ENCODE data around the gene LYZL4.

The LYZL4 gene

DNA sequence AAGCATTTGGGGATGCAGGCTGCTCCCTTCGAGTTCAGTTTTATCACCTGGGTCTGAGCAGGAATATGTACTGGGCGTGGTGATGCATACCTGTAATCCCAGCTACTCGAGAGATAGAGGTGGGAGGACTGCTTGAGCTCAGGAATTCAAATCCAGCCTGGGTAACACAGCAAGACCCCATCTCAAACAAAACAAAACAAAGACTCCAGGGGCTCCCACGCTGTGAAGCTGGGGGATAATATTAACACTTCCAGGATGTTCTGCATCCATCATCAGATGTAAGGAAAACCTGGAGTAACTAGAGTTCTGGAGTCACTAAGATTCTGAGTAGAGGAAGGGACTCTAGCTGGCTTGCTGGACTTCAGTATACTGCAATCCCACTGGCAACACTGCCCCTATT is 40.6 kb downstream of the LYZL4 start:
- DNase-seq = no peak

DNA sequence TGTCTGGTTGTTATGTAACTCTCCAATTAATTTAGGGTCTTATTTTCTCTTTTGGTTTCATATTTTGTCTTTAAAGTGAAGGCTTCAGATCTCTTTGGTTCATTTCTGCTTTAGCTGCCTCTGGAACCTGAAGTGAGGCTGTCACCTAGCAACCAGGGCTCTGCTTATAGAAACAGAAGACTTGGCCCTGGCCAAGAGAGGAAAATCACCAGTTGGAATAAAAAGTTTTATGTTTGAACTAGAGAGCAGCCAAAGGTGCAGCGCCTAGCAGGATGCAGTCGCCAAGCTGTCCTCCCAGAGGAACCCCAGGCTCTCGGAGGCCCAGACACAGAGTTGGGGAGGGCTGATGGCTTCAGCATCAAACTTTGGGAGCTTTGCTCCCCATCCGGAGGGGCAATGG is 41.1 kb downstream of the LYZL4 start:
- no peak for DNase-seq

DNA sequence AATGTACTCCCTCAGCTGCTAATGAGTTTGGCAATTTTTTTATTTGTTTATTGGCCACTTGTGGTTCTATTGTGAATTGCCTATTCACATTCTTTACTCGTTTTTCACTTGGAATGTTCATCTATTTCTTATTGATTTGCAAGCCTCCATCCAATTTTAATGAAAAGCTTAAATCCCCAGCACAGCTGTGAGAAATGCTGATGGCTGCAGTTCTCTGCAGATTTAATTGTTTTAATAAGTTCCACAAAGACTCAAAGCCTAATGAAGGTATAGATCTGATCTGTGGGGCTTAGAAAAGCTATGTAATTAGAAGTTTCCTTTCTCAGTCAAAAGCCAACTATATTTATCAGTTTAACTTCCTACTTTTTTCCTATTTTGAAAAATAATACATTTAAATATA is 41.5 kb downstream of the LYZL4 start:
- DNase-seq = no peak

DNA sequence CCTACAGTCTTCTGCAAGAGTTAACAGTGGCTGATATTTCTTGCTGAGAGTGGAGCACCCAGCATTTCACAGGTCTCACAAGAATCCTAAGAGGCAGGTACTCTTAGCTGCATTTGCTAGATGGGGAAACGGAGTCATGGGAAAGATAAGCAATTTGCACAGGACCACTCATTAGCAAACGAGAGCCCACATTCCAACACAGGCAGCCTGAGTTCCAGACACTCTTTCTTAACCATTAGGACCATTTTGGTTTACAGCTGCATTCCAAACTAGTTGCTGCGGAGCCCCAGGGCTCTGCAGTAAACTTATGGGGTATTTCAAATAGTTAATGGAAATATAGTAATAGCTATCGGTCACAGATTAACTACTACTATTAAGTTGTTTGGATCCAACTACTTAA is 42.5 kb downstream of the LYZL4 start:
- DNase-seq = no peak

DNA sequence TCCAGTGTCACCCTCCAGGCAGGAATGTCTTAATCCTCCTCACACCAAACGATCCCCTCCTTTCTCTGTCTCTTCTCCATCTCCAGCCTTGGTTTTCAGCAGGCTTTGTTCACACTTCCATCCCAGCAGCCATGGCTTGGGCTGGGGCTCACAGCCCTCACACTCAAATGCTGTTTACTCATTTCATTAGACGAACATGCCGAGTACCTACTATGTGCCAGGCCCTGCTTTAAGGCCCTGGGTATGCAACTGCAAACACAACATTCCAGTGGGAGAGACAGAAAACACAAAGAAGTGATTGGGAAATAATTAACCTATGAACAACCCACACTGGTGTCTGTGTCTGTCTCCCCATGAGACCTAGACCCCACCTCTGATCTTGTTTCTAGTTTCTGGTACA is 43.9 kb downstream of the LYZL4 start:
- no peak for DNase-seq

DNA sequence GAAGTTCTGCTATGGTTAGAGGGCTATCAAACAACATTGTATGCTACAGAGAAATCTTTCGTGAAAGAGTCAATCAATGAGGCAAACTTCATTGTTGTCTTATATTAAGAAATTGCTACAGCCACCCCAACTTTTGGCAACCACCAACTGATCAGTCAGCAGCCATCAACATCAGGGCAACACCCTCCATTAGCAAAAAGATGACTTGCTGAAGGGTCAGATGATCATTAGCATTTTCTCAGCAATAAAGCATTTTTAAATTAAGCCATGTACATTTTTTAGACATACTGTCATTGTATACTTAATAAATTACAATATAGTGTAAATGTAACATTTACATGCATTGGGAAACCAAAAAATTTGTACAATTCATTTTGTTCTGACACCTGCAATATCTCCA is 53.1 kb downstream of the LYZL4 start:
- no peak for DNase-seq

DNA sequence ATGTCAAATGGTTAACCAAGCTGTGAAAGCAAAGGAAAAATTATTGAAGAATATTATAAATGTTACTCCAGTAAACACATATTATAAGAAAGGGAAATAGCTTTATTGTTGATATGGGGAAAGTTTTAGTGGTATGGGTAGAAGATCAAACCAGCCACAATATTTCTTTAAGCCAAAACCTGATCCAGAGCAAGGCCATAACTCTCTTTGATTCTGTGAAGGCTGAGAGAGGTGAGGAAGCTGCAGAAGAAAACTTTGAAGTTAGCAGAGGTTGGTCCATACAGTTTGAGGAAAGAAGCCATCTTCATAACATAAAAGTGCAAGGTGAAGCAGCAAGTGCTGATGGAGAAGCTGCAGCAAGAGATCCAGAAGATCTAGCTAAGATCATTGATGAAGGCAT is 54.8 kb downstream of the LYZL4 start:
- DNase-seq = no peak

DNA sequence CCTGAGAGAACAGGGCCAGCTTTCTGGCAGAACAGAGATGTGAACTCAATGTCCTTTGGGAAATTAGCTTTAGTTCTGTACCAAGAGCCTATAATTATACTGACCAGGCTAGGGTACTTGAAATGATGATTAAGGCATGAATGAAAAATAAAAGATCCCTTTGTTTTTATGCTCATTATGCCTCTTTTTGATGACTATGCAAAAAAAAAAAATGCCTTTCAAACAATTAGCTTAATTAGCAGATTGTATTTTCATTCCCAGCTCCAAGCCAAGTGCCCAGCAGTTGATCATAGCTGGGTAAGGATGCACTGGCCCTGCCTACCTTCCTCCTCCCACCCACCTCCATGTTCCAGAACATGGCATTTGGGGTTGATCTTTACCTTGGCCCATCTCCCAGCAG is 56.8 kb downstream of the LYZL4 start:
- no peak for DNase-seq

DNA sequence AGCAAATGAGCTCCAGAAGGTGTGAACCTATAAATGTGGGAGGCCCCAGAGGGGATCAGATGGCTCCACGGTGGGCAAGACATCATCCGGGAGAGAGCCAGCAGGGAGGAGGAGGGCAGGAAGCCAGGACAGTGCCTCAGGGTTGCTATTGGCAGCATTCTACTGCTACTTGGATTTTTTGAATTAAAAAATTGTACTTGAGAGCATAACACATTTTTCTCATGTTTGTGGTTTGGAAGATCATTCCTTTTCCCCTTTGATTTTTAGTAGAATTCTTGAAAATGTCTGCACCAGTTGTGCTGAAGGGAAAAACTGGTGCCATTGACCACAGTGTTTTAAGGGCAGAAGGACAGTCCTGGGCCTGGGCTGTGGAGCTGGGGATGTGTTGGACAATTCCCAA is 59.2 kb downstream of the LYZL4 start:
- DNase-seq = no peak

DNA sequence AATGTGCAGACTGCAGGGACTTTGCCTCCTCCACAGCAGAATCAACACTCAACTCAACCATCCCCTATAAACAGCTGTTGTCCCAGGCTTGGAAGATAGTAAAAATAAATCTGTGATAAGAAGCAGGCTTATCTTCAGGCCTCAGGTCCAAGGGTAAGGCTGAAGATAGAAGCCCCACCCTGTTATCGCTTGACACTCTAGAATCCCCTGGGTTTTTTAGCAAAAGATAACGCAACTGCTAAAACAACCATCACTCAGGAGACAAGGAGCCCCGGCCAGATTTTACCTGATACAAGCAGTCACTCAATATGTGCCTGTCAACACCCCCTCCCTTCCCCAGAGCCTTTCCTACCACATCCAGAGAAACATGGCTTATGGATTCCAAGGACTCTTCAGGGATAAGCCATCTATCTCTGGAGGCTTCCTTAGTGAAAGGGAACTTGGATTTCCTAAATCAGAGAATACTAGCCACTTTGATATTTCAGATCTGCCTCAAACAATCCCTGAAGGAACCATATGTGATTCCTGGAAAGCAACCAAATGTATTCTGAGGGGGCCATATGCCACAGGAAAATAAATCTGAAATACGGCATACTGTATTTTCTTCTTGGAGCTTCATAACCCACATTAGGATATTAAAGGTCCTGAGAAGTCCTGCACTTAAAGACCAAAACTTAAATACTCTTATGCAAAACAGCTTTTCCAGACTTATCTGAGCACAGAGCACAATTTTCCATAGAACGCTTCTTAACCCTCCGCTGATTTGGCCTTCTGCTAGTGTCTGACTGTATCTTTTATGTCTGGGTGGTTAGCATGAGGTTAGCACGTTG is 60.4 kb downstream of the LYZL4 start:
- no peak for DNase-seq

DNA sequence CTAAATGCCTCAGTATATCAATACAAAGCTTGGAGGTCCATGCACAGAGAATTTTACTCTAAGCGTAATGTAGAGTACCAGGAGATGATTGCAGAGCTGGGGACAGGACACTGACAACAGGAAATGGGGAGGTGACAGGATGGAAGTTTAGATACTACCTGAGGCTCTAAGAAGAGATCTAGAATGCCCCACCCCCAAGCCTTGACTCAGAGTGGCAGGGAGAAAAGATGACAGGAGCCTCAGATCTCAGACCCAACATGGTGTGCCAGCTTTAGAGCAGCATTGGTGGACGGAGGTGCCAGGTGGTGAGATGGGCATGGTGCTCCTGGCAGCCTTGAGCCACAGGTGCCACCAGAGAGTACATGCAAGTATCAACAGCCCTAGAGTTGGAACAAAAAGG is 62.5 kb downstream of the LYZL4 start:
- DNase-seq = no peak

All from effector CD8-positive, alpha-beta T cell (primary cell).